HUDEP-2 (cell line): ENCODE measurements around the gene TNNT2.

ENCODE experiments used
- DNase-seq, 76 experiments: peaks; one replicate each; lab custom pipeline; 2025; ENCODE audit not compliant: unreplicated experiment in 76 of 76; lab: John Stamatoyannopoulos, UW

The TNNT2 gene

GRCh38 chr1:201320168-201320788 is 57.2 kb downstream of the TNNT2 start:
- no peak for DNase-seq

DNA sequence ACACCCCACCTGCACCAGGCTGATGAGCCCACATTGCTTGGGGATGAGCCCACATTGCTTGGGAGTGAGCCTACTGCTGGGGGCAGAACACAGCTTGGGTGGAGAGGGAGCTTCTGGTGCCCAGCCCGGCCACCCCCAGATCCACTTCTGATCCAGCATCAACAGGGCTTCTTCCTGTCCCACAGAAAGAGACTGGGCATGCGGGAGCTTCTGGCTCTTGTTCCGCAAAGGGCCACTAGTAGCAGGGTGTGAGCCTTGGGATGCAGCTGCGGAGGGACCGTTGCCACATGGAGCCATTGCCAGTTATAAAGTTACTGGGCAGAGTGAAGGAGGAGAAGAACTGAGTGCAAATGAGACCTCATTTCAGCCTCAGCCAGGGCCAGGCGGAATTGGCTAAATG is 57.8 kb downstream of the TNNT2 start:
- DNase-seq = no peak

DNA sequence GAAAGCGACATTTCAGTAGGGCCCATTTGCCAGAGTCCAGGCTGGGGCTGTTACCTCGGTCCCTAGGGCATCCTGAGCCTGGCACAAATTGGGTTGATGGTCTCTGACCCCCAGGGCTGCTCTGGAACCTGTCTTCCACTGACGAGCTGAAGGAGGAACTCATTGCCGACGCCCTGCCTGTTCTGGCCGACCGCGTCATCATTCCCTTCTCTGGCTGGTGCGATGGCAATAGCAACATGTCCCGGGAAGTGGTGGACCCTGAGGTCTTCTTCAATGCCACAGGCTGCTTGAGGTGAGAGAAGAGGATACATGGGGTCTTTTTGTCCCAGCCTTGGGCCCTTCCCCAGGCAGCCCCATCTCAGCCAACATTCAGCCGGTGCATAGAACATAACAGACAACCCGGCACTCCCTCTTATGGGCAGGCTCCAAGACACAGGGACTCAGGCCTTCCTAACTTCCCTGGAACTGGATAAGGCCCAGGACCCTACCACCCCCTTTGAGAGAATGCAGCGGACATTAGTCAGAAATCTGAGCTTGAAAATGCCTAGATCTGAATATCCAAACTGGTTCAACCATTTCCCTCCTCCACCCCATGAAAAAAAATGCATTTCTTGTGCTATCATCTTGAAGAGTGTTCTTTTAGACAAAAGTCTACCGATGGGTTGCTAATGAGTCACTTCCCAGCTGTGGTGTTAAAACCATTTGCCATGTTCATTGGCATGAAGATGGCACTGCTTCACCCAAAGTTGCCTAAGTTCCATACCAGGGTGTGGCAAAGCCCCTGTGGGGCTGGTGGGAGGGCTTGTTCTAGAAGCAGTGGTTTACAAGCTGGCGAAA is 58.8 kb downstream of the TNNT2 start:
- no peak for DNase-seq

DNA sequence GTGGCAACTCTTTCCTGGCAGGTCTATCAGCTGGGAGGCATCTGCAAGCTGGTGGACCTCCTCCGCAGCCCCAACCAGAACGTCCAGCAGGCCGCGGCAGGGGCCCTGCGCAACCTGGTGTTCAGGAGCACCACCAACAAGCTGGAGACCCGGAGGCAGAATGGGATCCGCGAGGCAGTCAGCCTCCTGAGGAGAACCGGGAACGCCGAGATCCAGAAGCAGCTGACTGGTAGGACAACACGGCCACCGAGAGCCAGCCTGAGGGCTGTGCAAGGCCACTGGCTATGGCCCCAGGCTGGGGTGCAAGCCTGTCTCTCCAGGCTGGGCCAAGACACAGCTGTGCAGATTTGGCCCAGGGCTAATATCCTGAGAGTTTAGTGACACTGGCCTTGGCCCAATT is 59.9 kb downstream of the TNNT2 start:
- no peak for DNase-seq

DNA sequence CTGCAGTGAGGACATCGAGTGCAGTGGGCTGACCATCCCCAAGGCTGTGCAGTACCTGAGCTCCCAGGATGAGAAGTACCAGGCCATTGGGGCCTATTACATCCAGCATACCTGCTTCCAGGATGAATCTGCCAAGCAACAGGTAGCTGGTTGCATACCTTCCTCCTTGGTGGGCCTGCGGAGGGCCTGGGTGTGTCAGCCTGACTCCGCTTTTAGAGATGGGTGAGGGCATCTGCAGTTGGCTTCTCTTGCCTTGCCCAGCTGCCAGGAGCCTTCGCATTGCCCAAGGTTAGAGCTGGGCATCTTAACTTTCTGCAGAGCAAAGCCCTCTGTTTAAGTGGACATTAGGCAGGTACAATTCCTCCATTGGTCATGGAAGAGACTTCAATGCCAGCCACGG is 60.9 kb downstream of the TNNT2 start:
- no peak for DNase-seq

DNA sequence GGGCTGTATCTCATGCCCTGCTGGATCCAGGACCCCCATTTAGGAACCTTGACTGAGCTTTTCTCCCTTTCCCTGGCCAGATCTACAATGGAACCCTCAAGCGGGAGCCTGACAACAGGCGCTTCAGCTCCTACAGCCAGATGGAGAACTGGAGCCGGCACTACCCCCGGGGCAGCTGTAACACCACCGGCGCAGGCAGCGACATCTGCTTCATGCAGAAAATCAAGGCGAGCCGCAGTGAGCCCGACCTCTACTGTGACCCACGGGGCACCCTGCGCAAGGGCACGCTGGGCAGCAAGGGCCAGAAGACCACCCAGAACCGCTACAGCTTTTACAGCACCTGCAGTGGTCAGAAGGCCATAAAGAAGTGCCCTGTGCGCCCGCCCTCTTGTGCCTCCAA is 64.4 kb downstream of the TNNT2 start:
- no peak for DNase-seq

GRCh38 chr1:201312298-201312697 is 65.2 kb downstream of the TNNT2 start:
- peak in 2 of 76 experiments; percentile 2 to 8 for DNase-seq

DNA sequence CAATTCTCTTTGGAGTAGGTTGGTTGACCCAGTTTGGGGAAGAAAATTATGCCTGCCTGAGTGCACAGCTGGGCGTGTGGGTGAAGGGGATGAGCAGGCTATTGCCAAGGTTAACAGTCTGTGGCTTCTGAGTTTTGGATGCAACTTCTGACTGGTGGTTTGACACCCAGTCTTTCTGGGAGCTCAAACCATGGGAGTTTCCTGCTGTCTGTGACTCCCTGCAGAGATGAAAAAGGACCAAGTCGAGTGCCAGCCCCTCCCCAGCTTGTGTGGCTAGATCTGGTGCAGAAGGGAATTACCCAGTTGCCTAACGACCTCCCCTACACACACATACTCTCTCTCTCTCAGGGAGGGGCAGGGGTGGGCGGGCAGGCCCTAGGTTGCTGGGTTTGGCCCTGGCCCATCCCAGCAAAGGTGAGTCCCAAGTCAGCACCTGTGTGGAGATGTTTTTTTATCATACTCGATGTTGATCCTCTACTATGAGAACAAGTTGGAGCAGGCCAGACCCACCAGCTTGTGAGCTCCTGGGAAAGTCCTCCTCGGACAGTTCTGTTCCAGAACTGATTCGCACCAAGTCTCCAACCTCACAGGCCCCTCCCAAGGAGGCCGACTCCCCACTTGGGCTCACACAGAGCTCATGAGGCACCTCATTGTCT is 66.0 kb downstream of the TNNT2 start:
- DNase-seq = no peak

DNA sequence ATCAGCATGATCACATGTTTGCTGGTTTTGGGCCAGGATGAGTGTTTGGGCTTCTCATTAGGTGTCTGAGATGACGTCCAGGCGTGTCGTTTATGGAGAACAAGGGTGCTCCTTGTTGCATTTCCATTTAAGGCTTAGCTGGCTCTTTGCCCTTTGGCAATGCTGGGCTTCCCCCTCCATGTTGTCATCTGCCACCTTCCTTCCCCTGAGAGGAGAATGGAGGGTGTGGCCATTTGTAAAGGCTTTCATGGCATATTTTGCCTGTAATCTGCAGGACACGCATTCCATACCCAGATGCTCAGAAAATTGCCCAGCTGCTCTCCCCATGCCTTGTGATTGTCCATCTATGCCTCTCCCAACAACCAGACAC is 66.5 kb downstream of the TNNT2 start:
- no peak for DNase-seq

DNA sequence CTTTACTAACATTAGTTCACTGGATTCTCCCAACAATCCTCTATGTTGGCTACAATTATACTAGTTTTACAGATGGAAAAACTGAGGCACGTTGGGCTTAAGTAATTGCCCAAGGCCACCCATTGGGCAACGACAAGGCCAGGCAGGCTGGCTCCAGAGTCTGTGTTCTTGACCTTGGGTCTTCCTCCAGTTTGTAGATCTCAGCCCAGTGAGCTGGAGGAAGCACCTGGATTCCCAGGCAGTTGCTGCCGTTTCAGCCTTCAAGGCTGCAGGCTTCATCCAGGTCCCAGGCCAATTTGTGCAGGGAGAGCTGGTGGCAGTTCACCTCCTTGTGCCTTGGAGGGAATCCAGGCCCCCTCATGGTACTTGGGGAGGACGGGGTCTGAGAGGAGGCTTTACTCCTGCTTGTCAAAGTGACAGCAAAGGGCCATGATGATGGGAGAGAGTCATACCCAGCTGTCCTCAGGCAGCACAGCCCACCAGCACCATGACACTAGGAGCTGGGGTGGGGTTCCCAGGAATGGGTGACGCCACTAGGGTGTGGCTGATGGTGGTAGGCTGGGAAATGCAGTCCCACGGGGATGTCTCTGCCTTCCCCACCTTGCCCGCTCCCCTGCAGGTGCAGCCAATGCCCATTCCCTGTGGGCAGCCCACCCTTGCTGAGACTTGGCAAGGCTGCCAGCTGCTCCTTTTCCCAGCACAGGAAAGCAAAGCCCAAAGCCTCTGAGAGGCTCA is 67.1 kb downstream of the TNNT2 start:
- no peak for DNase-seq

- peak in 71 of 76 experiments; percentile 4 to 78 (median 57) for DNase-seq
Measured at GRCh38 chr1:201309416-201309815, 68.1 kb downstream of the TNNT2 start.
